GM12878 (cell line): ENCODE data around the gene CCDC9. TPM values are rescaled to one million over a fixed set of nuclear protein-coding genes. Genes with fewer than 3 reads are reported as not detected.

ENCODE experiments used
- ATAC-seq: fragments of 200-7000 bp; cut with Tn5 transposase; 3 replicates; pipeline ENCODE4 v1.9.1; 2020; ENCODE audit warnings: mild to moderate bottlenecking, moderate library complexity
- BruUV-seq: library from RNA; stranded (reverse); fragments of 400-500 nt; replicated peaks from 2 replicates; lab custom pipeline; 2021; lab: Mats Ljungman, UMichigan
- CTCF ChIA-PET: fragments of 300-600 bp; sonication (Branson Sonifier 250); formaldehyde crosslinking; extraction: SDS; loops from one replicate; lab custom pipeline; 2021; ENCODE audit warnings: inconsistent platforms; lab: Yijun Ruan, JAX
- POLR2A ChIA-PET: fragments of 350-600 bp; formaldehyde crosslinking; extraction: SDS; loops from one replicate; lab custom pipeline; 2021; ENCODE audit warnings: inconsistent platforms; lab: Charles Lee
- RAD21 ChIA-PET: fragments of 300-600 bp; sonication (Branson Sonifier 250); formaldehyde crosslinking; loops from one replicate; lab custom pipeline; 2023; ENCODE audit warnings: antibody characterized with exemption; ENCODE audit not compliant: unreplicated experiment; lab: Charles Lee
- SMC1A ChIA-PET: fragments of 300-600 bp; sonication (Branson Sonifier 250); formaldehyde crosslinking; loops from one replicate; lab custom pipeline; 2023; ENCODE audit not compliant: unreplicated experiment, uncharacterized antibody; lab: Charles Lee
- DNase-seq: peaks from one replicate; pipeline ENCODE4 v3.0.0-alpha.2; 2011; ENCODE audit warnings: low read depth, low spot score
- FAIRE-seq: peaks from 3 replicates; lab custom pipeline; 2011; peaks lifted over from hg19 to GRCh38; lab: Jason Lieb, UNC
- H2AFZ ChIP-seq: 2 replicates; pipeline ENCODE4 v1.6.0; 2011; ENCODE audit warnings: low read depth, low read length, control low read depth; ENCODE audit not compliant: control insufficient read depth
- H3K27ac ChIP-seq: 2 replicates; pipeline ENCODE4 v1.5.1; 2011; ENCODE audit warnings: control low read depth; ENCODE audit not compliant: control insufficient read depth, insufficient read depth
- H3K27me3 ChIP-seq, 2 experiments: replicated peaks in 1 of 2; 2 replicates each; pipeline versions ENCODE4 v1.6.0 to v1.6.1; 2011; ENCODE audit warnings: low read length in 1 of 2; ENCODE audit not compliant: control insufficient read depth in 2 of 2, insufficient read depth in 2 of 2
- H3K36me3 ChIP-seq, 2 experiments: 2 replicates each; pipeline ENCODE4 v1.5.1; 2011; ENCODE audit warnings: low read length in 1 of 2; ENCODE audit not compliant: control insufficient read depth in 2 of 2, insufficient read depth in 2 of 2
- H3K4me1 ChIP-seq: 2 replicates; pipeline ENCODE4 v1.6.1; 2011; ENCODE audit warnings: mild to moderate bottlenecking, low read length, moderate library complexity, mixed read lengths; ENCODE audit not compliant: control insufficient read depth, insufficient read depth
- H3K4me2 ChIP-seq: 2 replicates; pipeline ENCODE4 v1.6.0; 2011; ENCODE audit warnings: control low read depth; ENCODE audit not compliant: control insufficient read depth, insufficient read depth
- H3K4me3 ChIP-seq: fragments of 200-600 bp; sonication (generic); 2 replicates; pipeline ENCODE4 v1.5.1; 2016
- H3K79me2 ChIP-seq: 2 replicates; pipeline ENCODE4 v1.6.0; 2011; ENCODE audit warnings: low read length; ENCODE audit not compliant: control insufficient read depth, insufficient read depth
- H3K9ac ChIP-seq: 2 replicates; pipeline ENCODE4 v1.8.0; 2011; ENCODE audit warnings: low read length, control low read depth, mixed read lengths; ENCODE audit not compliant: control insufficient read depth, insufficient read depth
- H3K9me3 ChIP-seq: replicated peaks from 3 replicates; pipeline ENCODE4 v1.5.1; 2011; ENCODE audit warnings: mild to moderate bottlenecking, low read length; ENCODE audit not compliant: control insufficient read depth, insufficient read depth
- H4K20me1 ChIP-seq: 2 replicates; pipeline ENCODE4 v1.6.0; 2011; ENCODE audit not compliant: control insufficient read depth, insufficient read depth
- CHD1 ChIP-seq: IDR thresholded peaks from 2 replicates; pipeline ENCODE4 v1.6.1; 2012; ENCODE audit warnings: low read depth, low read length, improper control_type of control experiment
- CREB1 ChIP-seq: IDR thresholded peaks from 2 replicates; pipeline ENCODE4 v1.6.1; 2012; ENCODE audit warnings: low read depth, mild to moderate bottlenecking, inconsistent platforms
- E4F1 ChIP-seq: fragments of 450-650 bp; IDR thresholded peaks from 2 replicates; pipeline ENCODE4 v1.6.1; 2018; ENCODE audit warnings: borderline replicate concordance, mild to moderate bottlenecking; ENCODE audit not compliant: partially characterized antibody
- GATAD2B ChIP-seq: fragments of 450-650 bp; conservative IDR thresholded peaks from 2 replicates; pipeline ENCODE4 v1.6.1; 2017; ENCODE audit warnings: low read depth, mild to moderate bottlenecking, moderate library complexity
- PAX8 ChIP-seq: fragments of 450-650 bp; IDR thresholded peaks from 2 replicates; pipeline ENCODE4 v1.6.1; 2017; ENCODE audit warnings: mild to moderate bottlenecking, moderate library complexity
- PKNOX1 ChIP-seq: fragments of 450-650 bp; IDR thresholded peaks from 2 replicates; pipeline ENCODE4 v1.6.1; 2016; ENCODE audit warnings: mild to moderate bottlenecking
- POLR2AphosphoS2 ChIP-seq: IDR thresholded peaks from 2 replicates; pipeline ENCODE4 v1.6.1; 2011; ENCODE audit warnings: low read depth, mild to moderate bottlenecking, low read length, improper control_type of control experiment, moderate library complexity
- RAD51 ChIP-seq: fragments of 450-650 bp; IDR thresholded peaks from 2 replicates; pipeline ENCODE4 v1.6.1; 2016; ENCODE audit warnings: moderate library complexity, mild to moderate bottlenecking, inconsistent platforms
- RELA ChIP-seq: fragments of 450-650 bp; IDR thresholded peaks from 2 replicates; pipeline ENCODE4 v1.8.0; 2014; ENCODE audit warnings: borderline replicate concordance; ENCODE audit not compliant: partially characterized antibody
- RFX5 ChIP-seq: IDR thresholded peaks from 2 replicates; pipeline ENCODE4 v1.6.1; 2011; ENCODE audit warnings: low read depth, low read length, improper control_type of control experiment
- SMAD1 ChIP-seq: fragments of 450-650 bp; IDR thresholded peaks from 2 replicates; pipeline ENCODE4 v1.6.1; 2018; ENCODE audit warnings: mild to moderate bottlenecking, low read depth; ENCODE audit not compliant: partially characterized antibody
- TCF3 ChIP-seq: IDR thresholded peaks from 2 replicates; pipeline ENCODE4 v1.6.1; 2012; ENCODE audit warnings: low read depth, mild to moderate bottlenecking, low read length, borderline replicate concordance; ENCODE audit not compliant: insufficient read depth
- WRNIP1 ChIP-seq: IDR thresholded peaks from 2 replicates; pipeline ENCODE4 v1.6.1; 2011; ENCODE audit warnings: low read depth, low read length, improper control_type of control experiment, borderline replicate concordance
- ZBTB40 ChIP-seq: fragments of 450-650 bp; IDR thresholded peaks from 2 replicates; pipeline ENCODE4 v1.6.1; 2016; ENCODE audit warnings: mild to moderate bottlenecking, moderate library complexity, borderline replicate concordance
- WGBS: methylation state at CpG from one replicate; pipeline ENCODE4 v1.1.6; 2016; ENCODE audit warnings: low lambda C conversion rate; ENCODE audit not compliant: insufficient replicate concordance, insufficient coverage; ENCODE audit errors: missing lambda C conversion rate; 5-methylcytosine and 5-hydroxymethylcytosine counted together
- in situ Hi-C: fragments of 300-500 bp; cut with MboI; formaldehyde crosslinking; loops from 9 replicates; pipeline ENCODE4 v1.14.3; 2018; ENCODE audit warnings: mixed read lengths
- intact Hi-C: fragments of 100-400 bp; cut with micrococcal nuclease; formaldehyde crosslinking; loops from one replicate; pipeline ENCODE4 v1.14.2; 2022; ENCODE audit not compliant: unreplicated experiment
- polyA plus RNA-seq, 11 experiments: library from polyadenylated mRNA; depleted of rRNA in 4 of 11; unstranded in 6 of 11; stranded (reverse) in 5 of 11; fragments of >200 nt; fragmentation: Nextera tagmentation in 4 of 11; fragmentation: Illumina TruSeq in 1 of 11; extraction: Ambion mirVana in 4 of 11; extraction: Trizol in 1 of 11; gene quantifications; 1 replicate in 1 of 11; 2 replicates in 10 of 11; pipeline versions ENCODE4 v1.2.1 to v1.2.3, GENCODE V29; 2011 to 2016; ENCODE audit warnings: inconsistent platforms in 2 of 11, missing spikeins in 2 of 11, low read depth in 1 of 11
- total RNA-seq, 4 experiments: library from RNA; depleted of rRNA in 3 of 4; stranded (reverse); fragments of >200 nt in 3 of 4; fragmentation: Illumina TruSeq in 1 of 4; extraction: Trizol in 1 of 4; gene quantifications; 2 replicates each; pipeline versions ENCODE4 v1.2.1 to v1.2.3, GENCODE V29; 2013 to 2021

The CCDC9 gene
- total and polyA plus RNA-seq, 10 of the 15 experiments (the other 5 are each of a cell fraction or from before 2014, with no cell fraction given) = 0.18 to 17.5 (median 7.1) TPM; not detected in 1

GRCh38 chr19:47231215-47232054 lies 24.9 kb upstream of the CCDC9 start:
- peak; percentile 54 for DNase-seq
- H2AFZ ChIP-seq = peak overlapping the region; percentile 88
- H3K27ac ChIP-seq = peak overlapping the region; percentile 88
- BruUV-seq = no TSS peak
- H4K20me1 ChIP-seq = no peaks in the 10 kb centered on the region
- H3K79me2 ChIP-seq = peaks cover 27% of the 10 kb centered on the region
- peak overlapping the region; percentile 94 for H3K4me2 ChIP-seq
- in situ Hi-C loops = no loop called here
- peaks cover 44% of the 10 kb centered on the region for H3K4me1 ChIP-seq
- RAD21 ChIA-PET = interaction anchor here (0.6 to 2.3 kb wide), 4 partner anchors 12 to 118 kb away, joined by 3 to 23 read pairs (median 6); partner anchors contain the start of genes CCDC9 and ZC3H4
- intact Hi-C loops = loop anchor here (1.0 kb wide), 1 partner anchor 10 kb away; no protein-coding TSS in a partner anchor
- SMC1A ChIA-PET = interaction anchor here (1.2 to 1.6 kb wide), 3 partner anchors 13 to 45 kb away, joined by 6 to 8 read pairs (median 7); no protein-coding TSS in a partner anchor
- peak overlapping the region; percentile 62; the same call in 1 of the 2 replicates for H3K4me3 ChIP-seq
- H3K27me3 ChIP-seq = no peaks in the 10 kb centered on the region
- CTCF ChIA-PET = interaction anchor here (1.6 to 3.4 kb wide), 2 partner anchors 14 to 20 kb away, joined by 13 to 65 read pairs; no protein-coding TSS in a partner anchor
- POLR2A ChIA-PET = interaction anchor here (1.3 to 2.0 kb wide), 3 partner anchors 13 to 43 kb away, joined by 5 to 10 read pairs (median 9); partner anchors contain the start of gene INAFM1
- FAIRE-seq = no peak
- ATAC-seq = peak; percentile 24
- no peaks in the 10 kb centered on the region; the same call in 2 of the 3 replicates for H3K9me3 ChIP-seq
- H3K36me3 ChIP-seq = no peaks in the 10 kb centered on the region
- WGBS = 6% methylated on average over 25 of the region's 51 CpGs
- H3K9ac ChIP-seq = peak overlapping the region; percentile 64
- TF ChIP-seq E4F1 = no peak
- no peak for TF ChIP-seq ZBTB40
- peak; percentile 74; the same call in 1 of the 2 replicates for TF ChIP-seq RAD51
- peak; percentile 46 for TF ChIP-seq RELA
- TF ChIP-seq PAX8 = no peak
- TF ChIP-seq POLR2AphosphoS2 = peak; percentile 76; the same call in 1 of the 2 replicates
- TF ChIP-seq CREB1 = peak; percentile 81; the same call in 1 of the 2 replicates
- no peak for TF ChIP-seq WRNIP1
- TF ChIP-seq GATAD2B = peak; percentile 66
- 0 out of 2 replicates have a peak, but pooled peaks have one; percentile 17 for TF ChIP-seq RFX5
- TF ChIP-seq TCF3 = peak; percentile 51; the same call in 1 of the 2 replicates
- peak; percentile 36 for TF ChIP-seq SMAD1
- 0 out of 2 replicates have a peak, but pooled peaks have one; percentile 45 for TF ChIP-seq PKNOX1
- peak; percentile 95; the same call in 1 of the 2 replicates for TF ChIP-seq CHD1
